ENCODE measurements around the gene ANAPC15.

The ANAPC15 gene

DNA sequence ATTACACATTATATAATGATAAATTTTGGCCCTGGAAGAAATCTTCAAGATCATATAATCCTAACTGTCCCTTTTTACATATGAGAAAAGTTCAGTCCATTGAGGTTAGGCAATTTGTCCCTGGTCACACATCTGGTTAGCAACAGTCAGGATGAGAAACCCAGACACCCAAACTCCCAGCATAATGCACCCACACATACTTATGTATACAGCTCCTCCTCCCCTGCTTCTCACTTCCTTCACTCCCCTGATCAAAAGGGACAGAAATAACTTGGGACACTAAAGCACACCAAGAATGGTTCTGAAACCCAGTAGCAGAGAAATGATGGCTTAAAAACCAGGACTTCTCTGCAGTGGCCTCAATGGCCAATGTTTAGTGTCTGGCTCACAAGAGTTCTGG lies 43.3 kb downstream of the ANAPC15 start:
- DNase-seq (ENCODE audit: insufficient read length, low spot score) (no peak), FAIRE-seq (no peak)
- TF ChIP-seq, protein P1, sequence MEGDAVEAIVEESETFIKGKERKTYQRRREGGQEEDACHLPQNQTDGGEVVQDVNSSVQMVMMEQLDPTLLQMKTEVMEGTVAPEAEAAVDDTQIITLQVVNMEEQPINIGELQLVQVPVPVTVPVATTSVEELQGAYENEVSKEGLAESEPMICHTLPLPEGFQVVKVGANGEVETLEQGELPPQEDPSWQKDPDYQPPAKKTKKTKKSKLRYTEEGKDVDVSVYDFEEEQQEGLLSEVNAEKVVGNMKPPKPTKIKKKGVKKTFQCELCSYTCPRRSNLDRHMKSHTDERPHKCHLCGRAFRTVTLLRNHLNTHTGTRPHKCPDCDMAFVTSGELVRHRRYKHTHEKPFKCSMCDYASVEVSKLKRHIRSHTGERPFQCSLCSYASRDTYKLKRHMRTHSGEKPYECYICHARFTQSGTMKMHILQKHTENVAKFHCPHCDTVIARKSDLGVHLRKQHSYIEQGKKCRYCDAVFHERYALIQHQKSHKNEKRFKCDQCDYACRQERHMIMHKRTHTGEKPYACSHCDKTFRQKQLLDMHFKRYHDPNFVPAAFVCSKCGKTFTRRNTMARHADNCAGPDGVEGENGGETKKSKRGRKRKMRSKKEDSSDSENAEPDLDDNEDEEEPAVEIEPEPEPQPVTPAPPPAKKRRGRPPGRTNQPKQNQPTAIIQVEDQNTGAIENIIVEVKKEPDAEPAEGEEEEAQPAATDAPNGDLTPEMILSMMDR (IDR thresholded peaks at IDR 0.05; ENCODE audit: insufficient read depth, missing control alignments): no peak

DNA sequence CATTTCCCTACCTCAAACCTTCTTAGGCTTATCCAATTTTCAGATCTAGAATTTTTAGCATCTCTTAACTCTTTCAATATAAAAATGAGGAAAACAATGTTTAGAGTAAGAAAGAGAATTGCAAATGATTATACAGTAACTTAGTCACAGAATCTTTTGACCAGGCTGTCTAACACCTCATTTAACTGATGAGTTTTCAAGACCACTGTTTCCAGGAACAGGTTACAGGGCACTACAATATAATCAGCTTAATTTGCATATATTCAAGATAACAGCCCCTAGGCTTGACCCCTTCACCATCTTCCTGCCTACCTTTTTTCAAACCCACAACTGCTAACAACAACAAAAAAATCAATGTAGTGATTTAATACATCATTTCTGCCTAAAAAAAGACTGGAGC lies 44.8 kb downstream of the ANAPC15 start:
- DNase-seq (ENCODE audit: insufficient read length, low spot score) (no peak), FAIRE-seq (no peak)
- TF ChIP-seq, protein P1 (IDR thresholded peaks at IDR 0.05; ENCODE audit: insufficient read depth, missing control alignments): no peak

DNA sequence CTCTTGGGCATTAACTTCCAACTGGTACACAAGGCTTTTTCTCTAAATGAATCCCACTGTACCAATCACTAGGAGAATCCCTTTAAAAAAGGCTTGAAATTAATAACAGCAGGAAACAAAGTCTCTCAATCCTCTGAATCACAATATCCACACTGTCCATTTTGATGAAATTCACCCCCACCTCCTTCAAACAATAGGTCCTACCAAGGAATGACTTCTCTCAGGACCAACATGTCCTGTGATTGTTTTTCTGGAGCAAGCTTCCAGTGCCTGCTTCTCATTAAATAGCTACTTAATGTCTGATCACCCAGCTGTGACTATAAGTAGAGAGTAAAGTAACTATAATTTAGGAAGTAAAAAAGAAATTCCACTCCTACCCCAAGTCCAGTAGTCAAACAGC lies 45.2 kb downstream of the ANAPC15 start:
- TF ChIP-seq, protein P1 (IDR thresholded peaks at IDR 0.05; ENCODE audit: insufficient read depth, missing control alignments): no peak
- DNase-seq (ENCODE audit: insufficient read length, low spot score) (no peak), FAIRE-seq (no peak)

DNA sequence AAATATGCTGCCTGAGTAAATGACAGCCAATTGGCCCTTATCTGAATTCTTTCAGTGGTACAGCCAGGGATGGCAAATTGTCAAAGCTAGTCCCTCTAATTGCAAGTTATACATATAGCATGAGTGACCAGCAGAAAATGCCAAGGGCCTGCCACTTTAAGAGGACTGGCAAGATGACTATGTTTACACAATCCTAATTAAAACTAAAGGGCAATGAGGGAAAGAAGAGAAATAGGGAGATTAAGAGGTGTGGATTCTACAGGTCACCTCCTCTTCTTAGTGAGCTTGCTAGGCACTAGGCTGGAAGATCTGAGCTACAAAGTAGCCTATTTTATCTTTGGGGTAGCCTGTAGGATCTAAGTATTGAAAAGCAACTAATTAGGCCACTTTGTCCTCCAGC lies 45.6 kb downstream of the ANAPC15 start:
- FAIRE-seq: no peak
- no peak for DNase-seq (ENCODE audit: insufficient read length, low spot score)
- TF ChIP-seq, protein P1 (IDR thresholded peaks at IDR 0.05; ENCODE audit: insufficient read depth, missing control alignments): no peak

DNA sequence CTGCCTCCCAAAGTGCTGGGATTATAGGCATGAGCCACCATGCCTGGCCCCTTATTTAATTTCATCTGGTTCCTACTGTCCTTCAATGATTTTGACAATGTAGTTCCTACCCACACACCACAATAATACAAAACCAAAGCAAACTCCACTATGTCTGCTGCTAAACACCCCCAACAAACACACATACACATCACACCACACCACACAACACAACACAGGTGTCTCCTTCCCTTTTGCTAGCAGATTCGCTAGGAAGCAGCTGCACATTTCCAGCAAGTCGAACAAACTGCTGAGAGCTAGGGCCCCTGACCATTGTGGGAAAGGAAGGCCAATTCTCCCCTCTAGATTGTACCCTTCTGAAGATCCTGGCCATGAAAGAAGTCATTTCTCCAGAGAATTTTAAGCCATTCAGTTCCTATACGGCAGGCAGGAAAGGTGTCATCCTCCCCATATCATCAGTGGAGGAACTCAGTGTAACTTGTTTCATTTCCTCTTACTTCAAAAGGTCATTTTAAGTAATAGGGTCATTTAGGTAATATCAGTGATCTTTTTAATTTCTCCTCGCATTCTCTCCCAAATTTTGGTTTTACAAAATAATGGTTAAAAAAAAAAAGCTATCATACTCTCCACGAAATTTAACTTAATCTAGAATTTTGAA lies 50.6 kb downstream of the ANAPC15 start:
- FAIRE-seq (no peak), DNase-seq (ENCODE audit: insufficient read length, low spot score) (no peak)
- TF ChIP-seq, protein P1 (IDR thresholded peaks at IDR 0.05; ENCODE audit: insufficient read depth, missing control alignments): no peak

Measured in D721Med (cell line).